Endometrial microvascular endothelial cells (primary cell): ENCODE measurements around the gene RIN3. TPM values are rescaled to one million over a fixed set of nuclear protein-coding genes. Genes with fewer than 3 reads are reported as not detected.

Experiments
- in situ Hi-C: cut with HindIII; loops from 2 replicates; pipeline ENCODE4 v1.10.0; 2017; ENCODE audit warnings: low sequenced_read_pairs, low pct_unique_long_range_greater_than_20kb; ENCODE audit errors: inconsistent ontology term
- total RNA-seq: library from RNA; depleted of rRNA; stranded (reverse); fragments of >200 nt; gene quantifications from one replicate; pipeline ENCODE4 v1.2.3, GENCODE V29; 2015; ENCODE audit errors: inconsistent ontology term

The RIN3 gene
- total RNA-seq, 1 donor from 2014 or later = 2.0 TPM

GRCh38 chr14:92502541-92503286 is 10.9 kb upstream of the RIN3 start:
- in situ Hi-C loops = no loop called here

- in situ Hi-C loops = no loop called here
These were observed 9.7 kb upstream of the RIN3 start for GRCh38 chr14:92503756-92504491.

GRCh38 chr14:92505826-92506225 is 7.8 kb upstream of the RIN3 start:
- in situ Hi-C loops = no loop called here

GRCh38 chr14:92506231-92506630 is 7.3 kb upstream of the RIN3 start:
- in situ Hi-C loops = no loop called here

GRCh38 chr14:92507174-92507768 is 6.3 kb upstream of the RIN3 start:
- in situ Hi-C loops = no loop called here

GRCh38 chr14:92510972-92511371 is 2.6 kb upstream of the RIN3 start:
- in situ Hi-C loops = no loop called here

GRCh38 chr14:92511453-92512238 is 1.9 kb upstream of the RIN3 start:
- in situ Hi-C loops = no loop called here

- in situ Hi-C loops = no loop called here
These were observed 776 bp upstream of the RIN3 start for GRCh38 chr14:92512807-92513203.

- in situ Hi-C loops = no loop called here
These were observed 624 bp downstream of the RIN3 start for GRCh38 chr14:92513966-92514843.

GRCh38 chr14:92514844-92515514 is 1.4 kb downstream of the RIN3 start:
- in situ Hi-C loops = no loop called here

GRCh38 chr14:92515546-92516343 is 2.2 kb downstream of the RIN3 start:
- in situ Hi-C loops = no loop called here

- in situ Hi-C loops = no loop called here
These were observed 2.9 kb downstream of the RIN3 start for GRCh38 chr14:92516344-92516965.

GRCh38 chr14:92516966-92517506 is 3.5 kb downstream of the RIN3 start:
- in situ Hi-C loops = no loop called here

GRCh38 chr14:92517761-92518160 is 4.2 kb downstream of the RIN3 start:
- in situ Hi-C loops = no loop called here

- in situ Hi-C loops = no loop called here
These were observed 5.9 kb downstream of the RIN3 start for GRCh38 chr14:92519246-92520101.
